IMR-90 (cell line): ENCODE results near the gene SLC35B2. TPM values are rescaled to one million over a fixed set of nuclear protein-coding genes. Genes with fewer than 3 reads are reported as not detected.

ENCODE experiments used
- ATAC-seq: fragments of 200-7000 bp; cut with Tn5 transposase; 2 replicates; pipeline ENCODE4 v1.9.1; 2020; ENCODE audit warnings: low read depth, mild to moderate bottlenecking, moderate library complexity
- BruUV-seq: library from RNA; stranded (reverse); fragments of 400-500 nt; replicated peaks from 2 replicates; lab custom pipeline; 2021; lab: Mats Ljungman, UMichigan
- CTCF ChIA-PET: fragments of 300-600 bp; formaldehyde crosslinking; extraction: SDS; loops from one replicate; lab custom pipeline; 2021; ENCODE audit warnings: antibody characterized with exemption; lab: Yijun Ruan, JAX
- POLR2A ChIA-PET: fragments of 300-600 bp; sonication (Branson Sonifier 250); formaldehyde crosslinking; loops from one replicate; lab custom pipeline; 2022; ENCODE audit warnings: antibody characterized with exemption; ENCODE audit not compliant: unreplicated experiment; lab: Charles Lee
- DNase-seq: peaks from one replicate; pipeline ENCODE4 v3.0.0; 2013
- H2AFZ ChIP-seq: replicated peaks from 2 replicates; pipeline ENCODE3; 2013; ENCODE audit warnings: low read length, mild to moderate bottlenecking; ENCODE audit not compliant: poor library complexity
- H2AK5ac ChIP-seq: 2 replicates; pipeline ENCODE4 v1.6.1; 2013; ENCODE audit warnings: low read depth, low read length, inconsistent platforms
- H2AK9ac ChIP-seq: replicated peaks from 2 replicates; pipeline ENCODE3; 2013; ENCODE audit warnings: mild to moderate bottlenecking, low read depth, low read length, moderate library complexity; ENCODE audit not compliant: poor library complexity
- H2BK120ac ChIP-seq: 2 replicates; pipeline ENCODE4 v1.6.1; 2013; ENCODE audit warnings: low read depth, low read length, inconsistent platforms
- H2BK15ac ChIP-seq: 3 replicates; pipeline ENCODE4 v1.6.1; 2013; ENCODE audit warnings: low read depth, low read length, inconsistent platforms
- H2BK20ac ChIP-seq: 2 replicates; pipeline ENCODE4 v1.6.1; 2013; ENCODE audit warnings: low read depth, mild to moderate bottlenecking, inconsistent platforms, low read length, moderate library complexity
- H2BK5ac ChIP-seq: 2 replicates; pipeline ENCODE4 v1.6.1; 2013; ENCODE audit warnings: mild to moderate bottlenecking, low read depth, low read length, inconsistent platforms; ENCODE audit not compliant: poor library complexity, severe bottlenecking
- H3K14ac ChIP-seq: replicated peaks from 2 replicates; pipeline ENCODE4 v1.6.1; 2013; ENCODE audit warnings: low read depth, low read length, inconsistent platforms
- H3K18ac ChIP-seq: 2 replicates; pipeline ENCODE4 v1.6.1; 2013; ENCODE audit warnings: low read depth, low read length, control low read depth
- H3K23ac ChIP-seq: 2 replicates; pipeline ENCODE4 v1.6.1; 2013; ENCODE audit warnings: low read depth, low read length, inconsistent platforms
- H3K27ac ChIP-seq: 2 replicates; pipeline ENCODE4 v1.5.1; 2013; ENCODE audit warnings: mild to moderate bottlenecking, control low read depth, low read length; ENCODE audit not compliant: insufficient read depth
- H3K27me3 ChIP-seq: 2 replicates; pipeline ENCODE4 v1.6.1; 2013; ENCODE audit warnings: low read length; ENCODE audit not compliant: control insufficient read depth, insufficient read depth
- H3K36me3 ChIP-seq: 2 replicates; pipeline ENCODE4 v1.6.1; 2013; ENCODE audit warnings: low read length, mixed read lengths; ENCODE audit not compliant: control insufficient read depth, insufficient read depth
- H3K4ac ChIP-seq: 2 replicates; pipeline ENCODE4 v1.6.1; 2013; ENCODE audit warnings: low read depth, low read length, inconsistent platforms
- H3K4me1 ChIP-seq: 2 replicates; pipeline ENCODE4 v1.6.1; 2013; ENCODE audit warnings: low read length, mixed read lengths; ENCODE audit not compliant: control insufficient read depth, insufficient read depth
- H3K4me2 ChIP-seq: 2 replicates; pipeline ENCODE4 v1.6.1; 2013; ENCODE audit warnings: low read depth, mild to moderate bottlenecking, control low read depth, low read length, moderate library complexity
- H3K4me3 ChIP-seq: 2 replicates; pipeline ENCODE4 v1.5.1; 2013; ENCODE audit warnings: low read depth, mild to moderate bottlenecking, control low read depth, low read length, moderate library complexity; ENCODE audit not compliant: insufficient read depth
- H3K56ac ChIP-seq: 2 replicates; pipeline ENCODE4 v1.6.1; 2013; ENCODE audit warnings: low read length, inconsistent platforms; ENCODE audit not compliant: insufficient read depth; ENCODE audit errors: extremely low read depth
- H3K79me1 ChIP-seq, 2 experiments: 2 replicates each; pipeline ENCODE4 v1.6.1; 2013; ENCODE audit warnings: low read length in 2 of 2, inconsistent platforms in 1 of 2, low read depth in 1 of 2
- H3K9ac ChIP-seq: 2 replicates; pipeline ENCODE4 v1.6.1; 2013; ENCODE audit warnings: low read depth, low read length, control low read depth
- H3K9me1 ChIP-seq: 2 replicates; pipeline ENCODE4 v1.6.1; 2013; ENCODE audit warnings: low read length, inconsistent platforms; ENCODE audit not compliant: insufficient read depth
- H3K9me3 ChIP-seq: 2 replicates; pipeline ENCODE4 v1.6.1; 2013; ENCODE audit warnings: low read length; ENCODE audit not compliant: control insufficient read depth, insufficient read depth
- H4K20me1 ChIP-seq: 2 replicates; pipeline ENCODE4 v1.6.1; 2013; ENCODE audit warnings: low read length, inconsistent platforms; ENCODE audit not compliant: insufficient read depth
- H4K5ac ChIP-seq: 2 replicates; pipeline ENCODE4 v1.6.1; 2013; ENCODE audit warnings: mild to moderate bottlenecking, low read depth, low read length, control low read depth
- H4K8ac ChIP-seq, 2 experiments: 2 replicates each; pipeline ENCODE4 v1.6.1; 2013; ENCODE audit warnings: low read depth in 2 of 2, low read length in 2 of 2, control low read depth in 1 of 2, inconsistent platforms in 1 of 2
- H4K91ac ChIP-seq: 2 replicates; pipeline ENCODE4 v1.6.1; 2013; ENCODE audit warnings: low read depth, low read length, inconsistent platforms; ENCODE audit not compliant: insufficient read depth
- CEBPB ChIP-seq: IDR thresholded peaks from 2 replicates; pipeline ENCODE4 v1.6.1; 2012; ENCODE audit warnings: low read depth, low read length, improper control_type of control experiment
- FOS ChIP-seq: fragments of 150-350 bp; IDR thresholded peaks from 2 replicates; pipeline ENCODE4 v1.6.1; 2016; ENCODE audit warnings: low read depth, low read length
- SMC3 ChIP-seq: fragments of 150-350 bp; IDR thresholded peaks from 2 replicates; pipeline ENCODE4 v1.6.1; 2016; ENCODE audit warnings: low read depth, mild to moderate bottlenecking, antibody characterized with exemption, low read length, moderate library complexity
- WGBS, 2 experiments: methylation state at CpG; one replicate each; pipeline versions ENCODE4 v1.1.5 to v1.1.7; 2013; ENCODE audit warnings: missing lambda C conversion rate in 2 of 2; ENCODE audit not compliant: insufficient read length in 1 of 2; ENCODE audit errors: extremely low coverage in 2 of 2; 5-methylcytosine and 5-hydroxymethylcytosine counted together
- dilution Hi-C: fragments of 300-500 bp; cut with HindIII; formaldehyde crosslinking; loops from one replicate; pipeline ENCODE4 v1.14.3; 2018; ENCODE audit warnings: low sequenced_read_pairs; ENCODE audit not compliant: unreplicated experiment
- in situ Hi-C: fragments of 300-500 bp; cut with MboI; formaldehyde crosslinking; loops from 3 replicates; pipeline ENCODE4 v1.14.3; 2019; ENCODE audit warnings: low sequenced_read_pairs, inconsistent platforms, mixed read lengths
- intact Hi-C: fragments of 100-400 bp; cut with micrococcal nuclease; formaldehyde crosslinking; loops from 2 replicates; pipeline ENCODE4 v1.10.0; 2022
- polyA plus RNA-seq, 3 experiments: library from polyadenylated mRNA; depleted of rRNA; stranded (reverse); fragments of >200 nt; gene quantifications; 2 replicates each; pipeline ENCODE4 v1.2.3, GENCODE V29; 2012; ENCODE audit warnings: low replicate concordance in 1 of 3
- total RNA-seq: library from RNA; depleted of rRNA; stranded (reverse); fragments of >200 nt; gene quantifications from 2 replicates; pipeline ENCODE4 v1.2.3, GENCODE V29; 2012

SLC35B2 gene
- total and polyA plus RNA-seq, 2 of the 4 experiments (the other 2 are of a cell fraction): 51.4 to 89.9 TPM

- no peak overlapping the region for H3K56ac ChIP-seq
- dilution Hi-C loops: no loop called here
- H3K27ac ChIP-seq: no peak overlapping the region
- ChIA-PET POLR2A (no interaction called here), CTCF (no interaction called here)
- no peaks in the 10 kb centered on the region for H3K9me3 ChIP-seq
- no peaks in the 10 kb centered on the region for H3K27me3 ChIP-seq
- H2AK5ac ChIP-seq: no peak overlapping the region
- H3K4me2 ChIP-seq: no peak overlapping the region
- H2BK15ac ChIP-seq: no peak overlapping the region
- no peak overlapping the region for H3K9ac ChIP-seq
- ATAC-seq: no peak
- intact Hi-C loops: no loop called here
- H2BK20ac ChIP-seq: no peak overlapping the region
- H3K4me3 ChIP-seq: no peak overlapping the region
- no peak for DNase-seq
- BruUV-seq: TSS peak; percentile 72
- WGBS, 2 experiments: 80 to 100% methylated on average over 1 of the region's 6 CpGs
- no peak overlapping the region for H3K14ac ChIP-seq
- peaks cover 18% of the 10 kb centered on the region for H3K9me1 ChIP-seq
- no peak overlapping the region for H3K4ac ChIP-seq
- H2BK5ac ChIP-seq: no peak overlapping the region
- H3K23ac ChIP-seq: no peak overlapping the region; the same call in 1 of the 2 replicates
- TF ChIP-seq CEBPB: 0 out of 2 replicates have a peak, but pooled peaks have one; percentile 14
- no peak for TF ChIP-seq FOS
- TF ChIP-seq SMC3: no peak
- H4K8ac ChIP-seq: no peak overlapping the region
- H4K5ac ChIP-seq: no peak overlapping the region
- no peak overlapping the region for H3K18ac ChIP-seq
- peaks cover 23 to 80% of the 10 kb centered on the region in 2 experiments for H3K79me1 ChIP-seq
- peaks cover 5% of the 10 kb centered on the region for H3K4me1 ChIP-seq
- in situ Hi-C loops: no loop called here
- no peak overlapping the region for H2AK9ac ChIP-seq
- no peak overlapping the region for H2AFZ ChIP-seq
- peaks cover 54% of the 10 kb centered on the region for H3K36me3 ChIP-seq
- no peak overlapping the region for H2BK120ac ChIP-seq
- H4K91ac ChIP-seq: no peak overlapping the region
- peaks cover 83% of the 10 kb centered on the region for H4K20me1 ChIP-seq
Measured at GRCh38 chr6:44250067-44250717, 7.1 kb downstream of the SLC35B2 start.
